HG03139 (cell line): Measurements from ENCODE around the gene NFXL1.
A peak's percentile ranks its signal among the peaks of the same experiment; 100 is the strongest.
"Not testable (repeated sequence)": the region's sequence is repeated elsewhere in the genome, so short reads cannot be mapped to it uniquely, and the experiment has no call there.

ENCODE experiments used
- ATAC-seq: cut with Tn5 transposase; IDR thresholded peaks from one replicate; pipeline ENCODE4 v1.9.1; 2021; ENCODE audit not compliant: unreplicated experiment

Gene NFXL1

GRCh38 chr4:47914220-47914925 is at the start of gene NFXL1:
Gene NFXL1 (minus strand): TSS chr4:47914583. CDS start chr4:47914203, 380 bp downstream.
- ATAC-seq = peak; percentile 96

DNA sequence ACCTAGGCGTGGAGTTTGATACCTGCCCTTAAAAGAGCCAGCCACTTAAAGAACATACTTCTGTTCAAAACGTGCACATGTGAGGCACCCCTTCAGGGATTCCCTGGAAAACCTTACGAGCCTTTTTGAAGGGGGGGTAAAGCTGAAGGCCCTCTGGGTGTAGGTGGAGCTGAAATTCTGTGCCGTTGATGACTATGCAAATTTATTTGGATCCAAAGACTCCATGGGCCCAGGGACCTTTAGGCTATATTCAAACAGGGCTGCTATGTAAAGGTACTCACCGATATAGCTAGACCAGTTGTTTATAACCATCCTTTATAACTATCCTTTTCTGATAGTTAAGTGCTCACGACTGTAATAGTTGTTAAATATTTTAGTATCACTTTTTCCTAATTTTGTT is 40.3 kb upstream of the NFXL1 start:
- no peak for ATAC-seq

- ATAC-seq = no peak
Observed at GRCh38 chr4:47954245-47954644, 39.9 kb upstream of the NFXL1 start.

- no peak for ATAC-seq
Observed at GRCh38 chr4:47945930-47946726, 31.7 kb upstream of the NFXL1 start.

GRCh38 chr4:47942081-47942819 is 27.9 kb upstream of the NFXL1 start:
- ATAC-seq = no peak

DNA sequence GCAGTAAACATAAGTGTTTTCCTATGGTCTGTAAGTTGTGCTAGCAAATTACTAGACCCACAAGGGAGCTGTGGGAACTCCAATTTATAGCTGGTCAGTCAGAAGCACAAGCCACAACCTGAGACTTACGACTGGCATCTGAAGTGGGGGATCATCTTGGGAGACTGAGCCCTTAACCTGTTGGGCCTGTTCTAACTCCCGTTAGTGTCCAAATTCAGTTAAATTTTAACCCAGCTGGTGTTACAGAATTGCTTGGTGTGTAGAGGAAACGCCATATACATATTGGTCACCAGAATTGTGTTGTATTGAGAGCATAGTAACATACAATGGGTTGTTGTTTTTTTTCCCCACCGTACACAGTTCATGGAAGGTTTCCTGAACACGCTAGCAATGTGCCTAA is 25.1 kb upstream of the NFXL1 start:
- ATAC-seq = no peak

DNA sequence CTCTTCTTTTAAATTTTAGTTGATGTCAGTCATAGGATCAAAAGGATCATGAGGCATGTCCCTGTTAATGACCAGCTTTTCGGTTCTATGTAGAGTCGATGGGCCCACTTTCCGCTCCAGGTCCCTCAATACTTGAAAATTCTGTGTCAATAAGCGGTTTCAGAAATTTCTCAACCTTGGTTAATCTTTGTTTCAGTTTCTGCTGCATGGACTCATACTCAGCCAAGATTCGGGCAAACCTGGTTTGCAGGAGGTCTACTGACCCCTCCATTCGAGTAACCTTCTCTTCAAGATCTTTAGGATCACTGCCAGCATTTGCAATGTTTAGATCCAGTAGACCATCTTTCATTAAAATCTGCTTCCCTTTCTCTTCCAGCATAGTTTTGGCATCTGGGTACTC is 22.0 kb upstream of the NFXL1 start:
- no peak for ATAC-seq

GRCh38 chr4:47933840-47934239 is 19.5 kb upstream of the NFXL1 start:
- ATAC-seq = no peak

GRCh38 chr4:47930971-47931804 is 16.8 kb upstream of the NFXL1 start:
- ATAC-seq = no peak

DNA sequence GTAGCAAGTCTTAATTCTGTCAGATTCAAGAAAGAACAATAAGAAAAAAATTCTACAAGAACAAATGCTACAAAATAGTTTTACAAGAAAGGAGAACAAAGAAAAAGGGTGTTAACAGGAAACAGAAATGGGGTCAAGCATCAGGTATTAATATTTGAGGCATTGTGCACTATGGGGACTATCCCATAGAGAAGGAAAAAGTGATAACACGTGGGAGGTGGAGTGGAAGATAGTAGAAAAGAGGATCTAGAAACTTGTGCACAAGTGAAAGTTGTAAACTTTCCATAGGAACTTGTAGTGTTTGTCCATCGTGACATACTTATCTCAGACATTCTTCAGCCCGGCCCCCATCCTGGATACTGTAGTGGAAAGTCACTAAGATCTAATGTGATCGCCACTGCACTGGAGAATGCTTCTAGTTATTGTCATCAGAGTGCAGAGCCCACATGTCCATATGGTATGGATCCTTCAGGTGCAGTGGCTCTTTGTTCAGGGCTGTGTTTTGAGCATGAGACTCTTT is 15.4 kb upstream of the NFXL1 start:
- no peak for ATAC-seq

DNA sequence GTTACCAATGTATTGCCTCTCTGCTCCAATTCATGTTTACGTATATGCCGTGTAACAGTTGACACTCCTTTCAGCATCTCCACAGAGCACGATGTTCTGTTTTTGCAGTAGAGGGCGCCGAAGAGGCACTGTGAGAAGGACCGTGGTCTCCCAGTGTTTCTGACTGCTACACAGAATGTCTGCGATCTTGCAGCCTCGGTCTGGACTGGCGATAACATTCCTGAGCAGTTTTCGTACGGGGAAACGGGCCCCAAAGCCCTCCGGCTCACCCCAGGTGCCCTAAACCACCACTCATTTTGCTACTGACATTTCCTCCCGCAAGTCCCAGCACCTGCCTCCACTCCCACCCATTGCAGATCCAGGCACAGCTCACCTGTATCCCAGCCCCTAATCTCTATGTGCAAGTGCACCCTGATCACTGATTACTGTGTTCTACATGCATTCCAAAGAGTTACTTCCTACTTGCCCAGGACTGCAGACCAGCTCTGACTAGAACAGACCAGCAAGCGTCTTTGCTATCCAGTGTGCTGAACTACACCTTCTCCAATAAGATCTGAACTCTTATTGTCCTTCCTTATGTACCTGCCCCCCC is 12.4 kb upstream of the NFXL1 start:
- peak; percentile 85 for ATAC-seq

GRCh38 chr4:47923261-47923608 is 8.9 kb upstream of the NFXL1 start:
- not testable (repeated sequence) for ATAC-seq

GRCh38 chr4:47922436-47923260 is 8.3 kb upstream of the NFXL1 start:
- ATAC-seq = not testable (repeated sequence)

DNA sequence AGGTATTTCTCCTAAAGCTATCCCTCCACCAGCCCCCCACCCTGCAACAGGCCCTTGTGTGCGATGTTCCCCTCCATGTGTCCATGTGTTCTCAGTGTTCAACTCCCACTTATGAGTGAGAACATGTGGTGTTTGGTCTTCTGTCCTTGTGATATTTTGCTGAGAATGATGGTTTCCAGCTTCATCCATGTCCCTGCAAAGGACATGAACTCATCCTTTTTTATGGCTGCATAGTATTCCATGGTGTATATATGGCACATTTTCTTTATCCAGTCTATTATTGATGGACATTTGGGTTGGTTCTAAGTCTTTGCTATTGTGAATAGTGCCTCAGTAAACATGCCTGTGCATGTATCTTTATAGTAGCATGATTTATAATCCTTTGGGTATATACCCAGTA is 2.8 kb upstream of the NFXL1 start:
- ATAC-seq = not testable (repeated sequence)

DNA sequence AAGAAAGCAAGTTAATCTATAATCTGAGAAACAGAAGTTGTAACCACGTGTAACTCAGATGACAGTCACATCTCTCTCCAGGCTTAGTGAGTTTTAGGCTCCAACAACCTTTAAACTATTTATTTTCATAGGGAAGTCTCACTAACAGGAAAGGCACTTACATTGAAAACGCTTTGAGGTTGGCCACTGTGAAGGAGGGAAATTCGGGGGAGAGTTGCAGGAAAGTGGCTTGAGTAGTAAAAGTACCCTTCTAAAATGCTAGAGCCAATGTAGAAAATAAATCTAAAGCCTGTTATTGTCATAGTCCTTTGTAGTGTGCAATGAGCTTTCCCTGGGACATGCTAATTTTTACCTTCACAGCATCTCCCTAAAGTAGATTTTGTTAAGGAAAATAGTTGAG is 995 bp upstream of the NFXL1 start:
- no peak for ATAC-seq

GRCh38 chr4:47914926-47915237 is 499 bp upstream of the NFXL1 start:
- ATAC-seq = peak; percentile 11

- peak; percentile 14 for ATAC-seq
Observed at GRCh38 chr4:47913861-47914219, 543 bp downstream of the NFXL1 start.

DNA sequence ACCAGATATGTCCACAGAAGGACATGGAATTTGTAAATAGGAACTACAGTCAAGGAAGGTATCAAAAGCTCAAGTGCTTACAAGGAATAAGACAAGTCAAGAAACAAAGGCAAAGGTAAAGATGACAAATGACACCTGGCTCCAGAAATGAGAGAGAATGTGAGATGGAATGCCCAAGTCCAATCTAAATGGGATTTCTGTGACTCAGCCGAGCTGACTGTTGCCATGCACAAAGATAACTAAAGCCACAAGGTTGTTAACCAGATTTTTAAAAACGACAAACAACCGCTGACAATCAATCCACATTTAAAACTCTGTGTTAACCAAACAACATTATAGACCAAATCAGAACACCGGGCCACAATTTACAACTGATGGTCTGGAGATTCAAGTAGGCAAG is 1.1 kb downstream of the NFXL1 start:
- no peak for ATAC-seq

DNA sequence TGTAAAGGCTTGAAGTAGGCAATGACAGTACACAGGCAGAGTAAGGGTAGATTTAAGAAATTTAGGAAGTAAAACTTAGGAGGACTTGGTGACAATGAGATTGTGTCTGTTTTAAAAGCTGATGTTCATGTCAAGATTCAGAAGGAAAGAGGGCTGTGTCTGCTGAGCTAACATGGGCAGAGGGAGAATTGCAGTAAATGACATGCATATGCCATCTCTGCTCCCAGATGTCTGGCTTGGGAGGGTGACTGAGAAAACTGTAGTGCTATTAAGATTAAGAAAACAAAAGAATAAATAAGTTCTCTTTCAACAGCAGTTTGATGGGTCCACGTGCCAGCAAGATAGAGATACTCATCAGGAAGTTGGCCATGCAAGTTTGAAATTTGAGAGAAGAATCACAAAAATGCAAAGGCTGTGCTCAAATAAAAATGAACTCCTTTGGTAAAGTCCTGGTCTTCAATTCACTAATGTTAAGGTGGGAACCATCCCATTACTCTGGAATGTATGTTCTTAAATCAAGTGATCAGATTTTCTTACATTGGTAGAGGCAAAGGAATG is 7.2 kb downstream of the NFXL1 start:
- ATAC-seq = no peak
